AG04449 (cell line): ENCODE data around the gene PLPP7.
"Not testable (repeated sequence)": the region's sequence is repeated elsewhere in the genome, so short reads cannot be mapped to it uniquely, and the experiment has no call there.

Experiments used
- CTCF ChIA-PET: fragments of 350-600 bp; formaldehyde crosslinking; extraction: SDS; loops from one replicate; lab custom pipeline; 2021; ENCODE audit warnings: antibody characterized with exemption; lab: Yijun Ruan, JAX
- POLR2A ChIA-PET: fragments of 400-600, 350-600 bp; formaldehyde crosslinking; extraction: SDS; loops from one replicate; lab custom pipeline; 2020; ENCODE audit warnings: antibody characterized with exemption, inconsistent platforms; lab: Yijun Ruan, JAX
- DNase-seq: peaks from one replicate; pipeline ENCODE4 v3.0.0-alpha.2; 2010; ENCODE audit warnings: low read depth, low spot score
- H3K4me3 ChIP-seq: 2 replicates; pipeline ENCODE4 v1.5.1; 2011; ENCODE audit warnings: low read depth, mild to moderate bottlenecking, control low read depth, low read length
- TF ChIP-seq, protein P1 (sequence below): IDR thresholded peaks from one replicate; pipeline ENCODE4 v1.5.1; 2011; ENCODE audit warnings: mild to moderate bottlenecking, moderate library complexity, low read length, control low read depth, inconsistent platforms; ENCODE audit not compliant: insufficient read depth; ENCODE audit errors: missing control alignments

PLPP7 gene

DNA sequence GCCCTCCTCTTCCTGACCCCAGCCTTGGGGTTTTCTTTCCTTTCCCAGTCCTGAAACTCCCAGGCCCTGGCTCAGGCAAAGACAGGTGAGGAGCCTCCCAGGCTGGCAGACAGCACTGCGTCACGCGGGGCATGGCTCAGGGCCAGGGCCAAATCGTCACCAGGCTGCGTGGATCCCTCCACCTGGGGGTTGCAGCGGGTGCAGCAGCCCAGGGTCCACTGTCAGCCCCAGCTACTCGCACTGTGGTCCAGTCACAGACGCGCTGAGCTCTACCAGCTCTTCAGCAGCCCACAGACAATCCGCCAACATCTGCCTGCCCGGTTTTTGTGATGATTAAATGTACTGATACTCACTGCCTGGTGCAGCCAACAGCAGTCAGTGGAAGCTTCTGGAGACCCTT is 25.3 kb upstream of the PLPP7 start:
- TF ChIP-seq, protein P1, sequence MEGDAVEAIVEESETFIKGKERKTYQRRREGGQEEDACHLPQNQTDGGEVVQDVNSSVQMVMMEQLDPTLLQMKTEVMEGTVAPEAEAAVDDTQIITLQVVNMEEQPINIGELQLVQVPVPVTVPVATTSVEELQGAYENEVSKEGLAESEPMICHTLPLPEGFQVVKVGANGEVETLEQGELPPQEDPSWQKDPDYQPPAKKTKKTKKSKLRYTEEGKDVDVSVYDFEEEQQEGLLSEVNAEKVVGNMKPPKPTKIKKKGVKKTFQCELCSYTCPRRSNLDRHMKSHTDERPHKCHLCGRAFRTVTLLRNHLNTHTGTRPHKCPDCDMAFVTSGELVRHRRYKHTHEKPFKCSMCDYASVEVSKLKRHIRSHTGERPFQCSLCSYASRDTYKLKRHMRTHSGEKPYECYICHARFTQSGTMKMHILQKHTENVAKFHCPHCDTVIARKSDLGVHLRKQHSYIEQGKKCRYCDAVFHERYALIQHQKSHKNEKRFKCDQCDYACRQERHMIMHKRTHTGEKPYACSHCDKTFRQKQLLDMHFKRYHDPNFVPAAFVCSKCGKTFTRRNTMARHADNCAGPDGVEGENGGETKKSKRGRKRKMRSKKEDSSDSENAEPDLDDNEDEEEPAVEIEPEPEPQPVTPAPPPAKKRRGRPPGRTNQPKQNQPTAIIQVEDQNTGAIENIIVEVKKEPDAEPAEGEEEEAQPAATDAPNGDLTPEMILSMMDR = no peak
- no peak for DNase-seq
- POLR2A ChIA-PET = no interaction called here
- no peak overlapping the region for H3K4me3 ChIP-seq
- CTCF ChIA-PET = interaction anchor here (1.0 kb wide), 1 partner anchor 10 kb away, joined by 3 read pairs; no protein-coding TSS in a partner anchor

DNA sequence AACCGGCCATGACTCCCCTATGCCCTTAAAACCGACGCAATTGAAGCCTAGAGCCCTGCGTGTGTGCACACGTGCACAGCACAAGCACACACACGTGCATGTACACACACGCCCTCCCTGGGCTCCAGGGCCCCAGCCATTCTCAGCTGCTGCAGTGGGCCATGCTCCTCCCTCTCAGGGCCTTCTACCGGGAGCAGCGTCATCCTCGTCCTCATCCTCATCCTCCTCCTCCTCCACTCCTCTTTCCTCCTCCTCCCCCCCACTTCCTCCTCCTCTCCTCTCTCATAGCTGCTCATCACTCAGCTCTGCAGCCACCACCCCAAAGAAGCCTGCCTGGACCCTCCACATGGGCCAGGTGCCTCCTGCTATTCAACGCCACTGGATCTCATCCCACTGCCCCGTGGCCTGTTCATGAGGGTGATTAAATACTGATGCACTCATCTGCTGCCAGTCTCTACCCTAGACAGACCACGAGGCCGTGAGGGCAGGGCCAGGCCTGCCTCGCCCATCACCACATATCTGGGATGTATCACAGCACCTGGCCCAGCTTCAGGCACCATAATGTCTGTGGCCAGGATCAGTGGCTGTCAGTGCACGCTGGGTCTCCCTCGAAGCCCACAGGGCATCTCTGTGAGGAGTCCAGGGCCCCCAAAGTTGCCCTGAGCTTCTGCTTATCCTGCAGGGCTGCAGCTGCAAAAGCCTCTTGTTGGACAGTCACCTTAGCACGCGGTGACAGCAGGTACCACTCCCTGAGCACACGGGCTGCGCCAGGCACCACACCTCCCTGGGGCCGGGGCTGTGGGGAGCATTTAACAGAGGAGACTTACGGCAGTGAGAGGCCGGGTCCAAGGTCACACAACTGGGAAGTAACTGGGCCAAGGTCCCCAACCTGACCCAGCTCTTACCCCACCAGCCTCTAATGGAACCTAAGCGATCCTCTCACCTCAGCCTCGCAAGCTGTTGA is 23.0 kb upstream of the PLPP7 start:
- no peak for DNase-seq
- POLR2A ChIA-PET = no interaction called here
- TF ChIP-seq, protein P1 = no peak
- CTCF ChIA-PET = no interaction called here
- H3K4me3 ChIP-seq = no peak overlapping the region

DNA sequence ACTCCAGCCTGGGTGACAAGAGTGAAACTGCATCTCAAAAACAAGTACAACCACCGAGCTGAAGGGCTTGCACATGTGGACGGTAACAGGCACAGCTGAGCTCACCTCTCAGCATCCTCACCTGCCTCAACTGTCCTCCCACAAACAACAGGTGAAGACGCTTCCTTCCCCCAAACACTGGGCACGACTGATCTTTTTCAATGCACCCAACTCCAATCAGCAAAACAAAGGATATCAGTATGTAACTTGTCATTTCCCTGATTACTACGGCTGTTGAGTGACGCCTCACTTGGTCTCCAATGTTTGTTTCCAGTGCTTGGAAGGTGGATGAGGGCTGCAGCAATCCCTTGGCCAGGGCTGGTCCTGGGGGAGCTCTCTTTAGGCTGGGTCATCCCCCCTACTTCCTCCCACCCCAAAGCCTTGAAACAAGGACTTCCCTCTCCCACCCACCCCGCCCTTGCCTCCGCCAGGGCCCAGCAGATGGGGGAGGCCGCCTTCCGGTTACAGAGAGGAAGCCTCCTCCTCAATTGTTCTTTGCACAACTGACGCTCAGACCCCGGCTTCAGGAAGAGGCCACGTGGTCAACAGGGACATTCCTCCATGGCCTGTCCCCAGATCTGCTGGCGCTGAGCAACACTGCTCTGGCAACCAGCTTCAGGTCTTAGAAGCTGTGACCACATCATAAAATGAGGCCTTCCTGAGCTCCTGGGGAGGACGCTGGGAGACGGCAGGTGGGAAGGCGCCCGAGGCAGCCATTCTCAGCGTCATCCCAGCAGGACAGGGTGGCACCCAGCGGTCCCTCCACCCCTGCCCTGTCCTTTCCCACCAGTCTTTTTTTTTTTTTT is 19.1 kb upstream of the PLPP7 start:
- POLR2A ChIA-PET = no interaction called here
- no peak for DNase-seq
- TF ChIP-seq, protein P1 = no peak
- H3K4me3 ChIP-seq = no peak overlapping the region
- CTCF ChIA-PET = interaction anchor here (1.8 kb wide), 1 partner anchor 66 kb away, joined by 6 read pairs; no protein-coding TSS in a partner anchor

DNA sequence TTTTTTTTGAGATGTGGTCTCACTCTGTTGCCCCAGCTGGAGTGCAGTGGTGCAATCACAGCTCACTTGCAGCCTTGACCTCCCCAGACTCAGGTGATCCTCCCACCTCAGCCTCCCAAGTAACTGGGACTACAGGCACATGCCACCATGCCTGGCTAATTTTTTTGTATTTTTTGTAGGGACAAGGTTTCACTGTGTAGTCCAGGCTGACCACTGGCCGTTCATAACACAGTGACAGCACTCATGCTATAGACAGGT is 18.6 kb upstream of the PLPP7 start:
- POLR2A ChIA-PET = not testable (repeated sequence)

DNA sequence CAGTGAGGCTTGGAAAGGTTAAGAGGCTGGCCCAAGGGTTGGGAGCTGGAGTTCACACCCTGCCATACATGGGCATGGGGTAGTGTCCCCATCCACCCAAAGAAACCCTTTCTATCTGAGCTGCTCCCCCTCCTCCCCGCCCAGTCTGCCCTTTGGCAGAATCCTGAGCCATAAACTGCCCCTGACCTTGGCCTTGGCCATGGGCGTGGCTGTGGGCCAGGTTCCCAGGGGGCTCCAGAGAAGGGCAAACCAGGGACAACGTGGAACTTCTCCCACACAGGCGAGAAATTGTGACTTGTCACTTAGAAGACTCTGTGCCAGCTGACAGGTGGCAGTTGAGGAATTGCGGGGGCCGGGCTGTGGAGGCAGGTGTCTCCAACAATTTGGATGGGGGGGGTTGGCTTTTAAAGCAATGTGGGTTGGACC is 18.0 kb upstream of the PLPP7 start:
- no peak for DNase-seq
- POLR2A ChIA-PET = interaction anchor here (0.6 kb wide), 1 partner anchor 146 kb away, joined by 3 read pairs; no protein-coding TSS in a partner anchor
- H3K4me3 ChIP-seq = no peak overlapping the region
- TF ChIP-seq, protein P1 = no peak
- CTCF ChIA-PET = interaction anchor here (1.2 to 1.8 kb wide), 3 partner anchors 18 to 94 kb away, joined by 3 to 6 read pairs (median 3); partner anchors contain the start of gene PLPP7

More for the DNA sequence above, 18.6 kb upstream of the PLPP7 start:
- CTCF ChIA-PET = interaction anchor here (1.8 kb wide), 1 partner anchor 65 kb away, joined by 6 read pairs; no protein-coding TSS in a partner anchor
- H3K4me3 ChIP-seq, DNase-seq: not testable (repeated sequence)

DNA sequence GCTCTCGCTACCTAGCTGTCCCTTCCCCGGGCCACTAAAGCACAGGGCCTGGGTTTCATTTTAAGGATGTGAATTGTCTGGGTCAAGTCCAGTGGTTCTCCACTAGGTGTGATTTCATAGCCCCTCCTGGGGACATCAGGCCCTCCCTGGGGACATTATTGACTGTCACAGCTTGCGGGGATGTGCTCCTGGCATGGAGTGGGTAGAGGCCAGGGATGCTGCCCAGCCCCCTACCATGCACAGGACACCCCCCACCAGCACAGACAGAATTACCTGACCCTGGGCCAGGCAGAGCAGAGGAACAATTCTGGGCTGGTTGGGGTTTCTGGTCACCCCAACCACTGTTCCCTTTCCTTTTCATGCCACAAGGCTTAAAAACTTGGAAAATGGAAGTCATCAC is 17.3 kb upstream of the PLPP7 start:
- TF ChIP-seq, protein P1 = no peak
- no peak overlapping the region for H3K4me3 ChIP-seq
- ChIA-PET CTCF (interaction anchor here (1.2 to 1.8 kb wide), 3 partner anchors 17 to 94 kb away, joined by 3 to 6 read pairs (median 3); partner anchors contain the start of gene PLPP7), POLR2A (no interaction called here)
- DNase-seq = no peak
